22Rv1 (cell line): Measurements from ENCODE around the gene TTC7B.

ENCODE experiments used
- CTCF ChIP-seq: fragments of 450-650 bp; IDR thresholded peaks from 2 replicates; pipeline ENCODE4 v1.5.1; 2017; ENCODE audit warnings: mild to moderate bottlenecking
- ZFX ChIP-seq: fragments of 450-650 bp; IDR thresholded peaks from 2 replicates; pipeline ENCODE4 v1.6.1; 2017; ENCODE audit warnings: antibody characterized with exemption, borderline replicate concordance

GRCh38 chr14:90815572-90815821 lies 733 bp downstream of the TTC7B start:
- TF ChIP-seq CTCF (no peak), ZFX (no peak)
